ENCODE results near the gene SPATA1. TPM values are rescaled to one million over a fixed set of nuclear protein-coding genes. Genes with fewer than 3 reads are reported as not detected.

SPATA1 gene
- total and polyA plus RNA-seq, 2 of the 8 experiments (the other 6 are each of a cell fraction or from before 2014, with no cell fraction given), result 0.51 to 1.1 TPM

- no peak for TF ChIP-seq FOSL1 (IDR thresholded peaks at IDR 0.05; ENCODE audit: insufficient read depth, low read depth, low read length)
- TF ChIP-seq RXRA (IDR thresholded peaks at IDR 0.05; ENCODE audit: insufficient read depth, low read depth, low read length), result no peak
- 0 out of 4 replicates have a peak, but pooled peaks of 1 of the 3 experiments have one; percentile 15 for TF ChIP-seq CTCF (IDR thresholded peaks at IDR 0.05; ENCODE audit: control extremely low read depth in 1 of 3, insufficient read depth in 1 of 3, low read depth in 1 of 3, low read length in 3 of 3)
- no peak for TF ChIP-seq TCF12 (IDR thresholded peaks at IDR 0.05; ENCODE audit: low read depth, low read length)
- TF ChIP-seq EZH2 (IDR thresholded peaks at IDR 0.05; ENCODE audit: low read depth, low read length, severe bottlenecking), result no peak
- no peak for TF ChIP-seq SIX5 (IDR thresholded peaks at IDR 0.05; ENCODE audit: low read depth, low read length)
- no peak for TF ChIP-seq BCL11A (IDR thresholded peaks at IDR 0.05; ENCODE audit: low read depth in 2 of 2, low read length in 2 of 2)
- no peak for TF ChIP-seq SIRT6 (IDR thresholded peaks at IDR 0.05; ENCODE audit: low read length)
- TF ChIP-seq RAD21 (IDR thresholded peaks at IDR 0.05 in 1 of 2, conservative IDR thresholded peaks at IDR 0.05 in 1 of 2; ENCODE audit: low read depth in 2 of 2, low read length in 2 of 2), result no peak; a peak in 1 of 4 replicates
- TF ChIP-seq GTF2F1 (IDR thresholded peaks at IDR 0.05; ENCODE audit: borderline replicate concordance, low read depth, low read length), result no peak
- 0 out of 2 replicates have a peak, but pooled peaks have one; percentile 47 for TF ChIP-seq POLR2AphosphoS5 (IDR thresholded peaks at IDR 0.05; ENCODE audit: low read depth, low read length)
- peak in 1 of 2 experiments; percentile 78; a peak in 2 of 3 replicates for TF ChIP-seq POLR2A (IDR thresholded peaks at IDR 0.05; ENCODE audit: control extremely low read depth in 1 of 2, low read depth in 2 of 2, low read length in 2 of 2)
- no peak for TF ChIP-seq NRF1 (IDR thresholded peaks at IDR 0.05; ENCODE audit: low read depth, low read length)
- TF ChIP-seq SP2 (IDR thresholded peaks at IDR 0.05; ENCODE audit: low read length), result no peak
- no peak for TF ChIP-seq CBX5 (IDR thresholded peaks at IDR 0.05; ENCODE audit: low read depth, low read length)
- no peak for TF ChIP-seq KDM5A (IDR thresholded peaks at IDR 0.05; ENCODE audit: low read length)
- TF ChIP-seq SIN3A (conservative IDR thresholded peaks at IDR 0.05 in 1 of 2, IDR thresholded peaks at IDR 0.05 in 1 of 2; ENCODE audit: low read depth in 1 of 2, low read length in 2 of 2), result 0 out of 4 replicates have a peak, but pooled peaks of 1 of the 2 experiments have one; percentile 28
- peak; percentile 43; the same call in 1 of the 2 replicates for TF ChIP-seq TBP (IDR thresholded peaks at IDR 0.05; ENCODE audit: low read depth, low read length)
- TF ChIP-seq EP300 (IDR thresholded peaks at IDR 0.05; ENCODE audit: borderline replicate concordance in 1 of 2, low read depth in 2 of 2, low read length in 2 of 2), result 0 out of 3 replicates have a peak, but pooled peaks of 1 of the 2 experiments have one; percentile 45
- peak; percentile 66; the same call in 1 of the 2 replicates for TF ChIP-seq SP4 (IDR thresholded peaks at IDR 0.05; ENCODE audit: low read length)
Observed at GRCh38 chr1:84573967-84574842, 68.0 kb downstream of the SPATA1 start, which contains the start of gene CTBS (continued).
